ENCODE data around the gene CAMK1D. TPM values are rescaled to one million over a fixed set of nuclear protein-coding genes. Genes with fewer than 3 reads are reported as not detected.

The CAMK1D gene
- polyA plus RNA-seq, 1 experiment: 1.1 TPM

DNA sequence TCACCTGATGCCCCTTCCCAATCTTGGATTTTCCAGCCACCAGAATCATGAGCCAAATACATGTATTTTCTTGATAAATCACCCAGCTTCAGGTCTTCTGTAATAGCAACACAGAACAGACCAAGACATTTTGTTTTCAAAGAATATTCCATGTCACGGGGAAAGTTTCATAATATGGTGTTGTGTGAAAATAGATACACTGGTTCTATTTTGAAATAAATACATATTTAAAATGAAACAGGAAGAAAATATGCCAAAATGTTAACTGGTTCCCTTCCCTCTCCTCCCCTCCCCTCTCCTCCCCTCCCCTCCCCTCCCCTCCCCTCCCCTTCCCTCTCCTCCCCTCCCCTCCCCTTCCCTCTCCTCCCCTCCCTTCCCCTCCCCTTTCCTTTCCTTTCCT lies 30.3 kb upstream of the CAMK1D start:
- CTCF ChIA-PET: interaction anchor here (0.7 kb wide), 1 partner anchor 274 kb away, joined by 4 read pairs; no protein-coding TSS in a partner anchor

DNA sequence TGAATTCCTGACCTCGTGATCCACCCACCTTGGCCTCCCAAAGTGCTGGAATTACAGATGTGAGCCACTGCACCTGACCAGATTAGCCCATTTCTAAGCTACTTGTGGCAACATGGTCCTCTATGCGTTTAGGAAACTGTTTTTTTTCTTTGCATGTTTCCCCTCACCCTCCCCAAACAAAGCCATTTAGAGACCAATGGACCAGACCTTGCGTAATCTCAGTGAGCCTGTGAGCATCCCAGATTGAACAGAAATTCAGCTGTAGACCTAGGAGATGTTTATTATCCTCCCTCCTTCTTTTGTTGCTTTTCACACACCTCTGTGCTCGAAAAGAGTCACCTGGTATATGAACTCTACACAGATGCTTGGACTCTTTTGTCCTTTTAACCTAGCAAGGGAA lies 28.5 kb upstream of the CAMK1D start:
- ChIA-PET POLR2A (no interaction called here), CTCF (no interaction called here)
- DNase-seq (ENCODE audit: low read depth): no peak
- no peaks in the 10 kb centered on the region for H3K27me3 ChIP-seq (ENCODE audit: control insufficient read depth, insufficient read depth, low read length)
- H3K36me3 ChIP-seq (ENCODE audit: control insufficient read depth, insufficient read depth, low read length): no peaks in the 10 kb centered on the region
- TF ChIP-seq, protein P1, sequence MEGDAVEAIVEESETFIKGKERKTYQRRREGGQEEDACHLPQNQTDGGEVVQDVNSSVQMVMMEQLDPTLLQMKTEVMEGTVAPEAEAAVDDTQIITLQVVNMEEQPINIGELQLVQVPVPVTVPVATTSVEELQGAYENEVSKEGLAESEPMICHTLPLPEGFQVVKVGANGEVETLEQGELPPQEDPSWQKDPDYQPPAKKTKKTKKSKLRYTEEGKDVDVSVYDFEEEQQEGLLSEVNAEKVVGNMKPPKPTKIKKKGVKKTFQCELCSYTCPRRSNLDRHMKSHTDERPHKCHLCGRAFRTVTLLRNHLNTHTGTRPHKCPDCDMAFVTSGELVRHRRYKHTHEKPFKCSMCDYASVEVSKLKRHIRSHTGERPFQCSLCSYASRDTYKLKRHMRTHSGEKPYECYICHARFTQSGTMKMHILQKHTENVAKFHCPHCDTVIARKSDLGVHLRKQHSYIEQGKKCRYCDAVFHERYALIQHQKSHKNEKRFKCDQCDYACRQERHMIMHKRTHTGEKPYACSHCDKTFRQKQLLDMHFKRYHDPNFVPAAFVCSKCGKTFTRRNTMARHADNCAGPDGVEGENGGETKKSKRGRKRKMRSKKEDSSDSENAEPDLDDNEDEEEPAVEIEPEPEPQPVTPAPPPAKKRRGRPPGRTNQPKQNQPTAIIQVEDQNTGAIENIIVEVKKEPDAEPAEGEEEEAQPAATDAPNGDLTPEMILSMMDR (IDR thresholded peaks at IDR 0.05; ENCODE audit: insufficient read depth, low read depth, low read length): no peak
- no peak overlapping the region for H3K4me3 ChIP-seq (ENCODE audit: low read depth, low read length)

More for the DNA sequence above, 30.3 kb upstream of the CAMK1D start:
- POLR2A ChIA-PET: no interaction called here
- DNase-seq (ENCODE audit: low read depth): no peak
- Histone ChIP-seq H3K4me3 (ENCODE audit: low read depth, low read length) (no peak overlapping the region), H3K36me3 (ENCODE audit: control insufficient read depth, insufficient read depth, low read length) (no peaks in the 10 kb centered on the region), H3K27me3 (ENCODE audit: control insufficient read depth, insufficient read depth, low read length) (no peaks in the 10 kb centered on the region)
- TF ChIP-seq, protein P1 (IDR thresholded peaks at IDR 0.05; ENCODE audit: insufficient read depth, low read depth, low read length): no peak

DNA sequence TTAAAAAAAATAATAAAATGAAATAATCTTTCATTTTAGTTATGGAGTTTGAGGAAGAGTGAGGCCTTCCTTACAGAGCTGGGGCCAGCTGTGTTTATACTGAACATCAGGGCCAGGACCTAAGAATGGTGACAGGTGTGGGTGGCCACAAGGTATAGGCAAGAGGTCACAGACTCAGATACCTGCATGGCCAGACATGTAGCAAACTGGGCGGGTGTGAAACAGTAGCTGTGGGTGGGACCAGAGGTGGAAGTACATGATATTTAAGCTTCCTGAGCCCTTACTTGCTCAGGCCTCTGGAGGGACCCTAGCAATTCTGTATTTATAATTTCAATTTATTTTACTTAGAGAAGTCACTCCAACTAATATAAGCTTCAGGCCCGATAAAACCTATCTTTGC lies 27.7 kb upstream of the CAMK1D start:
- no peak for DNase-seq (ENCODE audit: low read depth)
- CTCF ChIA-PET: no interaction called here
- POLR2A ChIA-PET: no interaction called here
- Histone ChIP-seq H3K36me3 (ENCODE audit: control insufficient read depth, insufficient read depth, low read length) (no peaks in the 10 kb centered on the region), H3K27me3 (ENCODE audit: control insufficient read depth, insufficient read depth, low read length) (no peaks in the 10 kb centered on the region), H3K4me3 (ENCODE audit: low read depth, low read length) (no peak overlapping the region)
- TF ChIP-seq, protein P1 (IDR thresholded peaks at IDR 0.05; ENCODE audit: insufficient read depth, low read depth, low read length): no peak

GRCh38 chr10:12322583-12323131 lies 26.7 kb upstream of the CAMK1D start:
- POLR2A ChIA-PET: no interaction called here
- TF ChIP-seq, protein P1 (IDR thresholded peaks at IDR 0.05; ENCODE audit: insufficient read depth, low read depth, low read length): no peak
- H3K36me3 ChIP-seq (ENCODE audit: control insufficient read depth, insufficient read depth, low read length): no peaks in the 10 kb centered on the region
- H3K4me3 ChIP-seq (ENCODE audit: low read depth, low read length): no peak overlapping the region
- no peaks in the 10 kb centered on the region for H3K27me3 ChIP-seq (ENCODE audit: control insufficient read depth, insufficient read depth, low read length)
- DNase-seq (ENCODE audit: low read depth): no peak
- CTCF ChIA-PET: interaction anchor here (1.3 kb wide), 1 partner anchor 16 kb away, joined by 4 read pairs; no protein-coding TSS in a partner anchor

- no peak for DNase-seq (ENCODE audit: low read depth)
- H3K36me3 ChIP-seq (ENCODE audit: control insufficient read depth, insufficient read depth, low read length): no peaks in the 10 kb centered on the region
- no peak overlapping the region for H3K4me3 ChIP-seq (ENCODE audit: low read depth, low read length)
- H3K27me3 ChIP-seq (ENCODE audit: control insufficient read depth, insufficient read depth, low read length): no peaks in the 10 kb centered on the region
- POLR2A ChIA-PET: no interaction called here
- CTCF ChIA-PET: no interaction called here
- TF ChIP-seq, protein P1 (IDR thresholded peaks at IDR 0.05; ENCODE audit: insufficient read depth, low read depth, low read length): no peak
Measured at GRCh38 chr10:12324530-12324929, 24.8 kb upstream of the CAMK1D start.
